Measurements from ENCODE around the gene WNT7B. TPM values are rescaled to one million over a fixed set of nuclear protein-coding genes. Genes with fewer than 3 reads are reported as not detected.

WNT7B gene
- total and polyA plus RNA-seq, 10 of the 15 experiments (the other 5 are each of a cell fraction or from before 2014, with no cell fraction given): 0.12 TPM; not detected in 9

DNA sequence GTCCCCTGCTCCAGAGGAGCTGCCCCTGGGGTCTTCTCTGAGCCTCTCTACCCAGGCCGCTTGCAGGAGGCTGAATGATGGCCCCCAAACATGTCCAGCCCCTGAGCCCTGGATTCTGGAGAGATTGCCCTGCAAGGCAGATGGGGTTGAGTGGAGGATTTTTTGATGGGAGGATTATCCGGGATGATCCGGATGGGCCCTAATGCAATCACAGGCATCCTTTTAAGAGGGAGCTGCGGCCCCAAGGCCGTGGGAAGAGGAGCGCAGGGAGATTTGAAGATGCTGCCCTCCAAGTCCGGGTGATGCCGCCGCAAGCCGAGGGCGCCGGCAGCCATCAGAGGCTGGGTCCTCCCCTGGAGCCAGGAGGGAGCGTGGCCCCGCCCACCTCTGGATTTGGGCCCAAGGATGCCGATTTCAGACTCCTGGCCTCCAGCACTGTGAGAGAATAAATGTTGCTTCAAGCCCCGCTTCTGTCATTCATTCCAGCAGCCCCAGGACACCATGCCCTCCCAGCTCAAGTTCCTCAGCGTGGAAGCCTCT lies 66.0 kb downstream of the WNT7B start:
- H3K36me3 ChIP-seq (ENCODE audit: control insufficient read depth in 2 of 2, insufficient read depth in 2 of 2, low read length in 1 of 2): no peaks in the 10 kb centered on the region
- ChIA-PET RAD21 (ENCODE audit: unreplicated experiment) (no interaction called here), SMC1A (ENCODE audit: uncharacterized antibody, unreplicated experiment) (no interaction called here), POLR2A (interaction anchor here (0.6 kb wide), 1 partner anchor 295 kb away, joined by 5 read pairs; no protein-coding TSS in a partner anchor), CTCF (no interaction called here)
- FAIRE-seq (no peak), DNase-seq (ENCODE audit: low read depth, low spot score) (no peak), ATAC-seq (no peak)
- H3K4me3 ChIP-seq: no peak overlapping the region
- in situ Hi-C loops (cut with MboI) (no loop called here), intact Hi-C loops (cut with micrococcal nuclease; ENCODE audit: unreplicated experiment) (no loop called here)
- no peak overlapping the region for H3K9ac ChIP-seq (ENCODE audit: control insufficient read depth, insufficient read depth, low read length)
- no peak overlapping the region for H3K27ac ChIP-seq (ENCODE audit: control insufficient read depth, insufficient read depth)
- no peaks in the 10 kb centered on the region for H3K79me2 ChIP-seq (ENCODE audit: control insufficient read depth, insufficient read depth, low read length)
- no peaks in the 10 kb centered on the region for H3K27me3 ChIP-seq (replicated peaks in 1 of 2; ENCODE audit: control insufficient read depth in 2 of 2, insufficient read depth in 2 of 2, low read length in 1 of 2)
- H4K20me1 ChIP-seq (ENCODE audit: control insufficient read depth, insufficient read depth): no peaks in the 10 kb centered on the region
- 33% methylated on average over 12 of the region's 17 CpGs for WGBS (ENCODE audit: insufficient coverage, insufficient replicate concordance, low lambda C conversion rate, missing lambda C conversion rate)
- no peak overlapping the region for H2AFZ ChIP-seq (ENCODE audit: control insufficient read depth, low read depth, low read length)
- BruUV-seq (replicated peaks): no TSS peak
- no peaks in the 10 kb centered on the region; the same call in 2 of the 3 replicates for H3K9me3 ChIP-seq (replicated peaks; ENCODE audit: control insufficient read depth, insufficient read depth, low read length)
- no peaks in the 10 kb centered on the region for H3K4me1 ChIP-seq (ENCODE audit: control insufficient read depth, insufficient read depth, low read length)
- H3K4me2 ChIP-seq (ENCODE audit: control insufficient read depth, insufficient read depth): no peak overlapping the region
- TF ChIP-seq BCL3 (IDR thresholded peaks at IDR 0.05; ENCODE audit: borderline replicate concordance, insufficient read depth, low read depth, low read length, poor library complexity, severe bottlenecking) (no peak), EZH2 (IDR thresholded peaks at IDR 0.05; ENCODE audit: borderline replicate concordance, control insufficient read depth, low read depth, low read length) (no peak), GABPA (IDR thresholded peaks at IDR 0.05; ENCODE audit: low read depth) (no peak), MYC (IDR thresholded peaks at IDR 0.05; ENCODE audit: insufficient read depth, insufficient read length, insufficient replicate concordance, low read length, severe bottlenecking) (no peak), HCFC1 (IDR thresholded peaks at IDR 0.05; ENCODE audit: low read length) (no peak), USF2 (IDR thresholded peaks at IDR 0.05; ENCODE audit: borderline replicate concordance, low read depth, low read length) (no peak), BRCA1 (IDR thresholded peaks at IDR 0.05; ENCODE audit: low read depth, low read length) (no peak), CREM (IDR thresholded peaks at IDR 0.05; ENCODE audit: low read depth) (no peak), BMI1 (IDR thresholded peaks at IDR 0.05; ENCODE audit: borderline replicate concordance) (no peak), BHLHE40 (IDR thresholded peaks at IDR 0.05; ENCODE audit: borderline replicate concordance in 1 of 2, low read depth in 2 of 2, low read length in 1 of 2) (no peak), TBL1XR1 (IDR thresholded peaks at IDR 0.05; ENCODE audit: low read depth, low read length) (no peak), TAF1 (IDR thresholded peaks at IDR 0.05; ENCODE audit: borderline replicate concordance, low read depth, low read length) (no peak), RBBP5 (conservative IDR thresholded peaks at IDR 0.05) (no peak), HDGF (IDR thresholded peaks at IDR 0.05) (no peak), SUZ12 (IDR thresholded peaks at IDR 0.05; ENCODE audit: unreplicated experiment) (no peak), RB1 (IDR thresholded peaks at IDR 0.05; ENCODE audit: borderline replicate concordance) (no peak)
- TF ChIP-seq, protein P1, sequence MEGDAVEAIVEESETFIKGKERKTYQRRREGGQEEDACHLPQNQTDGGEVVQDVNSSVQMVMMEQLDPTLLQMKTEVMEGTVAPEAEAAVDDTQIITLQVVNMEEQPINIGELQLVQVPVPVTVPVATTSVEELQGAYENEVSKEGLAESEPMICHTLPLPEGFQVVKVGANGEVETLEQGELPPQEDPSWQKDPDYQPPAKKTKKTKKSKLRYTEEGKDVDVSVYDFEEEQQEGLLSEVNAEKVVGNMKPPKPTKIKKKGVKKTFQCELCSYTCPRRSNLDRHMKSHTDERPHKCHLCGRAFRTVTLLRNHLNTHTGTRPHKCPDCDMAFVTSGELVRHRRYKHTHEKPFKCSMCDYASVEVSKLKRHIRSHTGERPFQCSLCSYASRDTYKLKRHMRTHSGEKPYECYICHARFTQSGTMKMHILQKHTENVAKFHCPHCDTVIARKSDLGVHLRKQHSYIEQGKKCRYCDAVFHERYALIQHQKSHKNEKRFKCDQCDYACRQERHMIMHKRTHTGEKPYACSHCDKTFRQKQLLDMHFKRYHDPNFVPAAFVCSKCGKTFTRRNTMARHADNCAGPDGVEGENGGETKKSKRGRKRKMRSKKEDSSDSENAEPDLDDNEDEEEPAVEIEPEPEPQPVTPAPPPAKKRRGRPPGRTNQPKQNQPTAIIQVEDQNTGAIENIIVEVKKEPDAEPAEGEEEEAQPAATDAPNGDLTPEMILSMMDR (IDR thresholded peaks at IDR 0.05 in 2 of 3, conservative IDR thresholded peaks at IDR 0.05 in 1 of 3; ENCODE audit: control insufficient read depth in 2 of 3, extremely low read depth in 1 of 3, insufficient read depth in 1 of 3, low read depth in 3 of 3, low read length in 3 of 3): no peak
- TF ChIP-seq, protein P2, sequence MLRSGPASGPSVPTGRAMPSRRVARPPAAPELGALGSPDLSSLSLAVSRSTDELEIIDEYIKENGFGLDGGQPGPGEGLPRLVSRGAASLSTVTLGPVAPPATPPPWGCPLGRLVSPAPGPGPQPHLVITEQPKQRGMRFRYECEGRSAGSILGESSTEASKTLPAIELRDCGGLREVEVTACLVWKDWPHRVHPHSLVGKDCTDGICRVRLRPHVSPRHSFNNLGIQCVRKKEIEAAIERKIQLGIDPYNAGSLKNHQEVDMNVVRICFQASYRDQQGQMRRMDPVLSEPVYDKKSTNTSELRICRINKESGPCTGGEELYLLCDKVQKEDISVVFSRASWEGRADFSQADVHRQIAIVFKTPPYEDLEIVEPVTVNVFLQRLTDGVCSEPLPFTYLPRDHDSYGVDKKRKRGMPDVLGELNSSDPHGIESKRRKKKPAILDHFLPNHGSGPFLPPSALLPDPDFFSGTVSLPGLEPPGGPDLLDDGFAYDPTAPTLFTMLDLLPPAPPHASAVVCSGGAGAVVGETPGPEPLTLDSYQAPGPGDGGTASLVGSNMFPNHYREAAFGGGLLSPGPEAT (IDR thresholded peaks at IDR 0.05; ENCODE audit: low read depth): no peak
